Left ventricle myocardium inferior (tissue), 1 donor: ENCODE results near the gene MICAL3. TPM values are rescaled to one million over a fixed set of nuclear protein-coding genes. Genes with fewer than 3 reads are reported as not detected.

Experiments
- DNase-seq: peaks from one replicate; pipeline ENCODE4 v3.0.0-alpha.2; 2020
- H3K27ac ChIP-seq: fragments of 200-600 bp; replicated peaks from 2 replicates; pipeline ENCODE4 v1.8.0; 2021
- H3K27me3 ChIP-seq: fragments of 200-600 bp; 2 replicates; pipeline ENCODE4 v1.8.0; 2021; ENCODE audit warnings: low read depth
- H3K36me3 ChIP-seq: fragments of 200-600 bp; 2 replicates; pipeline ENCODE4 v1.8.0; 2021
- H3K4me1 ChIP-seq: fragments of 200-600 bp; 2 replicates; pipeline ENCODE4 v1.8.0; 2021
- H3K4me3 ChIP-seq: fragments of 200-600 bp; 2 replicates; pipeline ENCODE4 v1.8.0; 2021; ENCODE audit warnings: mild to moderate bottlenecking, moderate library complexity
- H3K9me3 ChIP-seq: fragments of 200-600 bp; replicated peaks from 2 replicates; pipeline ENCODE4 v1.8.0; 2021
- CTCF ChIP-seq: fragments of 200-600 bp; IDR thresholded peaks from 2 replicates; pipeline ENCODE4 v1.8.0; 2021; ENCODE audit warnings: antibody characterized with exemption, mild to moderate bottlenecking, borderline replicate concordance
- intact Hi-C: fragments of 100-400 bp; cut with micrococcal nuclease; formaldehyde crosslinking; loops from one replicate; pipeline ENCODE4 v1.11.0; 2022
- total RNA-seq: library from RNA; stranded (reverse); fragmentation: NEBNext Ultra II Directional; extraction: Animal tissue kit (Norgen Biotek cat#: 25700); gene quantifications from one replicate; pipeline ENCODE4 v1.2.1, GENCODE V29; 2021
- donor health status: DM: no; HTN: yes; CAD: no; lungs with severe emphysema.

Gene MICAL3
- total RNA-seq, 1 donor from 2014 or later = 92.5 TPM

- Histone ChIP-seq H3K27ac (peak overlapping the region; percentile 95), H3K4me1 (peaks cover 99% of the 10 kb centered on the region), H3K9me3 (no peaks in the 10 kb centered on the region), H3K4me3 (no peak overlapping the region), H3K36me3 (no peaks in the 10 kb centered on the region), H3K27me3 (no peaks in the 10 kb centered on the region)
- no peak for DNase-seq
- intact Hi-C loops = no loop called here
- no peak for TF ChIP-seq CTCF
Measured at GRCh38 chr22:17916226-17916889, 108.0 kb downstream of the MICAL3 start.

- Histone ChIP-seq H3K27ac (peak overlapping the region; percentile 95), H3K27me3 (no peaks in the 10 kb centered on the region), H3K4me3 (no peak overlapping the region), H3K36me3 (no peaks in the 10 kb centered on the region), H3K9me3 (no peaks in the 10 kb centered on the region), H3K4me1 (peaks cover 99% of the 10 kb centered on the region)
- no peak for TF ChIP-seq CTCF
- intact Hi-C loops = no loop called here
- no peak for DNase-seq
Measured at GRCh38 chr22:17915676-17916075, 108.7 kb downstream of the MICAL3 start.

GRCh38 chr22:17915188-17915587 lies 109.2 kb downstream of the MICAL3 start:
- no peak for TF ChIP-seq CTCF
- H3K36me3 ChIP-seq = no peaks in the 10 kb centered on the region
- H3K9me3 ChIP-seq = no peaks in the 10 kb centered on the region
- no peak overlapping the region for H3K4me3 ChIP-seq
- H3K27ac ChIP-seq = peak overlapping the region; percentile 95
- DNase-seq = no peak
- peaks cover 99% of the 10 kb centered on the region for H3K4me1 ChIP-seq
- no peaks in the 10 kb centered on the region for H3K27me3 ChIP-seq
- intact Hi-C loops = no loop called here

GRCh38 chr22:17914474-17914873 lies 109.9 kb downstream of the MICAL3 start:
- Histone ChIP-seq H3K36me3 (no peaks in the 10 kb centered on the region), H3K4me1 (peaks cover 99% of the 10 kb centered on the region), H3K27ac (peak overlapping the region; percentile 95), H3K4me3 (no peak overlapping the region), H3K27me3 (no peaks in the 10 kb centered on the region), H3K9me3 (no peaks in the 10 kb centered on the region)
- no peak for DNase-seq
- intact Hi-C loops = no loop called here
- no peak for TF ChIP-seq CTCF

- DNase-seq = no peak
- no peaks in the 10 kb centered on the region for H3K36me3 ChIP-seq
- TF ChIP-seq CTCF = no peak
- peaks cover 99% of the 10 kb centered on the region for H3K4me1 ChIP-seq
- no peak overlapping the region for H3K4me3 ChIP-seq
- peak overlapping the region; percentile 95 for H3K27ac ChIP-seq
- intact Hi-C loops = no loop called here
- no peaks in the 10 kb centered on the region for H3K27me3 ChIP-seq
- H3K9me3 ChIP-seq = no peaks in the 10 kb centered on the region
Measured at GRCh38 chr22:17913801-17914347, 110.5 kb downstream of the MICAL3 start.
